Esophagus muscularis mucosa (tissue), 3 donors: ENCODE results near the gene STX8.

Source experiments
- CTCF ChIP-seq, 3 experiments: fragments of 200-600 bp in 2 of 3; fragments of 450-650 bp in 1 of 3; sonication (generic) in 2 of 3; IDR thresholded peaks; one replicate each; pipeline ENCODE4 v1.5.1; 2017 to 2019; ENCODE audit warnings: antibody characterized with exemption in 3 of 3, mild to moderate bottlenecking in 2 of 3, moderate library complexity in 1 of 3
- POLR2A ChIP-seq: fragments of 450-650 bp; IDR thresholded peaks from one replicate; pipeline ENCODE4 v1.6.1; 2017; ENCODE audit warnings: antibody characterized with exemption, moderate library complexity, mild to moderate bottlenecking, low read depth
- POLR2AphosphoS5 ChIP-seq, 2 donors: sonication (generic); formaldehyde crosslinking; IDR thresholded peaks; one replicate each; pipeline ENCODE4 v1.6.1; 2017; ENCODE audit warnings: antibody characterized with exemption in 2 of 2

GRCh38 chr17:9206741-9207332, 368.8 kb downstream of the STX8 start:
- TF ChIP-seq CTCF (IDR thresholded peaks at IDR 0.05) (peak in 1 of 3 experiments; percentile 13), POLR2AphosphoS5 (IDR thresholded peaks at IDR 0.05) (no peak), POLR2A (no peak)
